PC-3 (cell line): ENCODE results near the gene SMARCD3. TPM values are rescaled to one million over a fixed set of nuclear protein-coding genes. Genes with fewer than 3 reads are reported as not detected.

Experiments
- ATAC-seq: fragments of 200-7000 bp; cut with Tn5 transposase; 2 replicates; pipeline ENCODE4 v1.9.1; 2020; ENCODE audit warnings: mild to moderate bottlenecking, moderate library complexity
- BruUV-seq: library from RNA; stranded (reverse); fragments of 400-500 nt; replicated peaks from 2 replicates; lab custom pipeline; 2021; lab: Mats Ljungman, UMichigan
- CTCF ChIA-PET: fragments of 300-600 bp; sonication (Branson Sonifier 250); formaldehyde crosslinking; loops from one replicate; lab custom pipeline; 2022; ENCODE audit warnings: antibody characterized with exemption; lab: Charles Lee
- POLR2A ChIA-PET: fragments of 300-600 bp; sonication (Branson Sonifier 250); formaldehyde crosslinking; loops from one replicate; lab custom pipeline; 2022; ENCODE audit warnings: antibody characterized with exemption; ENCODE audit not compliant: unreplicated experiment; lab: Charles Lee
- DNase-seq: peaks from one replicate; pipeline ENCODE4 v3.0.0-alpha.2; 2015
- H2AFZ ChIP-seq: fragments of 300-600 bp; sonication (generic); 2 replicates; pipeline ENCODE4 v1.6.0; 2016; ENCODE audit warnings: antibody characterized with exemption, low read length
- H3F3A ChIP-seq: fragments of 300-600 bp; sonication (generic); one replicate; pipeline ENCODE4 v1.6.0; 2017; ENCODE audit warnings: antibody characterized with exemption, low read length, control low read depth, mild to moderate bottlenecking; ENCODE audit not compliant: unreplicated experiment
- H3K27ac ChIP-seq: fragments of 300-600 bp; sonication (generic); 2 replicates; pipeline ENCODE4 v1.5.1; 2016; ENCODE audit warnings: mild to moderate bottlenecking, low read length
- H3K27me3 ChIP-seq: fragments of 300-600 bp; sonication (generic); 2 replicates; pipeline ENCODE4 v1.6.1; 2016; ENCODE audit warnings: low read length, mixed read lengths
- H3K36me3 ChIP-seq: fragments of 300-600 bp; sonication (generic); 2 replicates; pipeline ENCODE4 v1.6.1; 2016; ENCODE audit warnings: low read depth, mixed run types, low read length, mixed read lengths
- H3K4me1 ChIP-seq: fragments of 300-600 bp; sonication (generic); 2 replicates; pipeline ENCODE4 v1.5.1; 2016; ENCODE audit warnings: low read length; ENCODE audit not compliant: insufficient read depth
- H3K4me2 ChIP-seq: fragments of 300-600 bp; sonication (generic); 2 replicates; pipeline ENCODE4 v1.6.0; 2016; ENCODE audit warnings: low read length
- H3K4me3 ChIP-seq: fragments of 300-600 bp; sonication (generic); 2 replicates; pipeline ENCODE4 v1.5.1; 2016; ENCODE audit warnings: mild to moderate bottlenecking, low read length, mixed read lengths
- H3K79me2 ChIP-seq: fragments of 300-600 bp; sonication (generic); 2 replicates; pipeline ENCODE4 v1.6.1; 2017; ENCODE audit warnings: low read length, mixed read lengths
- H3K9ac ChIP-seq: fragments of 300-600 bp; sonication (generic); 2 replicates; pipeline ENCODE4 v1.6.0; 2016; ENCODE audit warnings: mild to moderate bottlenecking, low read length
- H3K9me2 ChIP-seq: fragments of 300-600 bp; sonication (generic); replicated peaks from 2 replicates; pipeline ENCODE4 v1.6.1; 2016; ENCODE audit warnings: mixed run types, low read length, mixed read lengths
- H3K9me3 ChIP-seq: fragments of 300-600 bp; sonication (generic); 2 replicates; pipeline ENCODE4 v1.6.1; 2016; ENCODE audit warnings: low read length, mixed read lengths
- H4K20me1 ChIP-seq: fragments of 300-600 bp; sonication (generic); 2 replicates; pipeline ENCODE4 v1.6.1; 2016; ENCODE audit warnings: low read length, mixed read lengths
- CTCF ChIP-seq: fragments of 300-600 bp; sonication (generic); conservative IDR thresholded peaks from 2 replicates; pipeline ENCODE4 v1.5.1; 2017; ENCODE audit warnings: antibody characterized with exemption, low read depth, mild to moderate bottlenecking, low read length
- EZH2 ChIP-seq: fragments of 300-600 bp; sonication (generic); IDR thresholded peaks from one replicate; pipeline ENCODE4 v1.6.1; 2017; ENCODE audit warnings: antibody characterized with exemption, mild to moderate bottlenecking, low read length; ENCODE audit not compliant: unreplicated experiment
- EZH2phosphoT487 ChIP-seq: fragments of 300-600 bp; sonication (generic); IDR thresholded peaks from 2 replicates; pipeline ENCODE4 v1.6.1; 2018; ENCODE audit warnings: mild to moderate bottlenecking, antibody characterized with exemption, low read length, borderline replicate concordance
- intact Hi-C: fragments of 100-400 bp; cut with micrococcal nuclease; formaldehyde crosslinking; loops from 2 replicates; pipeline ENCODE4 v1.9.0; 2023
- total RNA-seq: library from RNA; depleted of rRNA; stranded (reverse); fragments of >200 nt; gene quantifications from 2 replicates; pipeline ENCODE4 v1.2.3, GENCODE V29; 2014

SMARCD3 gene
- total RNA-seq, 1 experiment from 2014 or later: 9.1 TPM

- DNase-seq: peak; percentile 76
- Histone ChIP-seq H3K4me1 (peaks cover 29% of the 10 kb centered on the region), H3K9ac (peak overlapping the region; percentile 97), H3K4me2 (peak overlapping the region; percentile 91), H4K20me1 (no peaks in the 10 kb centered on the region), H2AFZ (peak overlapping the region; percentile 94), H3K4me3 (peak overlapping the region; percentile 89), H3K27ac (peak overlapping the region; percentile 75), H3K27me3 (no peaks in the 10 kb centered on the region), H3K79me2 (peaks cover 47% of the 10 kb centered on the region), H3K9me3 (no peaks in the 10 kb centered on the region), H3K36me3 (peaks cover 16% of the 10 kb centered on the region), H3K9me2 (no peaks in the 10 kb centered on the region), H3F3A (no peaks in the 10 kb centered on the region)
- ATAC-seq: peak; percentile 74
- intact Hi-C loops: no loop called here
- POLR2A ChIA-PET: interaction anchor here (0.6 to 1.0 kb wide), 2 partner anchors 76 to 170 kb away, joined by 4 to 5 read pairs; no protein-coding TSS in a partner anchor
- CTCF ChIA-PET: no interaction called here
- TSS peak; percentile 79 for BruUV-seq
- TF ChIP-seq EZH2 (no peak), EZH2phosphoT487 (no peak), CTCF (no peak)
These were observed 15.4 kb downstream of the SMARCD3 start for GRCh38 chr7:151232917-151233701.

- Histone ChIP-seq H3K9me2 (no peaks in the 10 kb centered on the region), H3K4me1 (peaks cover 34% of the 10 kb centered on the region), H3K9me3 (no peaks in the 10 kb centered on the region), H3F3A (no peaks in the 10 kb centered on the region), H3K9ac (peak within 1 kb of the TSS; percentile 97), H2AFZ (peak within 1 kb of the TSS; percentile 94), H3K4me3 (peak within 1 kb of the TSS; percentile 89), H3K27ac (peak within 1 kb of the TSS; percentile 75), H3K79me2 (peaks cover 47% of the 10 kb centered on the region), H3K27me3 (no peaks in the 10 kb centered on the region), H3K4me2 (peak within 1 kb of the TSS; percentile 91), H4K20me1 (no peaks in the 10 kb centered on the region), H3K36me3 (peaks cover 14% of the 10 kb centered on the region)
- TF ChIP-seq EZH2 (no peak), EZH2phosphoT487 (no peak), CTCF (no peak)
- ATAC-seq (peak; percentile 90), DNase-seq (peak; percentile 81)
- POLR2A ChIA-PET: interaction anchor here (0.6 to 1.0 kb wide), 2 partner anchors 75 to 169 kb away, joined by 4 to 5 read pairs; no protein-coding TSS in a partner anchor
- intact Hi-C loops: no loop called here
- CTCF ChIA-PET: no interaction called here
- BruUV-seq: no TSS peak
These were observed 16.2 kb downstream of the SMARCD3 start, which contains the start of gene CHPF2 for GRCh38 chr7:151232091-151232916. Gene CHPF2 (plus strand): TSS chr7:151232483. CDS start chr7:151234012, 1,529 bp downstream.
